WTC11 (cell line): Measurements from ENCODE around the gene APPBP2. TPM values are rescaled to one million over a fixed set of nuclear protein-coding genes. Genes with fewer than 3 reads are reported as not detected.

Source experiments
- ATAC-seq: fragments of 200-7000 bp; cut with Tn5 transposase; 2 replicates; pipeline ENCODE4 v1.10.0; 2021; ENCODE audit warnings: mild to moderate bottlenecking, moderate library complexity
- CTCF ChIA-PET: fragments of 300-600 bp; sonication (Branson Sonifier 250); formaldehyde crosslinking; loops from one replicate; lab custom pipeline; 2021; ENCODE audit warnings: antibody characterized with exemption; lab: Charles Lee
- POLR2A ChIA-PET: fragments of 350-600 bp; sonication (Branson Sonifier 250); formaldehyde crosslinking; loops from one replicate; lab custom pipeline; 2021; ENCODE audit warnings: antibody characterized with exemption; lab: Charles Lee
- DNase-seq: peaks from one replicate; pipeline ENCODE4 v3.0.0; 2021; ENCODE audit warnings: low spot score
- H3K27ac Mint-ChIP-seq: 2 replicates; pipeline ENCODE4 v1.8.0; 2021; ENCODE audit warnings: mixed read lengths
- H3K27me3 Mint-ChIP-seq: 2 replicates; pipeline ENCODE4 v1.8.0; 2021; ENCODE audit warnings: low read depth, mild to moderate bottlenecking, moderate library complexity, mixed read lengths
- H3K36me3 Mint-ChIP-seq: 2 replicates; pipeline ENCODE4 v1.8.0; 2021; ENCODE audit warnings: mixed read lengths
- H3K4me1 Mint-ChIP-seq: 2 replicates; pipeline ENCODE4 v1.8.0; 2022; ENCODE audit warnings: mixed read lengths
- H3K4me3 Mint-ChIP-seq: 2 replicates; pipeline ENCODE4 v1.8.0; 2021; ENCODE audit warnings: mild to moderate bottlenecking, moderate library complexity, mixed read lengths
- H3K9me3 Mint-ChIP-seq: 2 replicates; pipeline ENCODE4 v1.8.0; 2021; ENCODE audit warnings: mixed read lengths
- AFF4 ChIP-seq: sonication (generic); formaldehyde crosslinking; IDR thresholded peaks from 2 replicates; pipeline ENCODE4 v1.8.1; 2023; ENCODE audit warnings: mild to moderate bottlenecking, missing genetic modification reagents, borderline replicate concordance
- ARID4B ChIP-seq: sonication (generic); formaldehyde crosslinking; IDR thresholded peaks from 2 replicates; pipeline ENCODE4 v1.8.0; 2023; ENCODE audit warnings: missing genetic modification reagents, mild to moderate bottlenecking, borderline replicate concordance
- CBFB ChIP-seq: sonication (generic); formaldehyde crosslinking; IDR thresholded peaks from 2 replicates; pipeline ENCODE4 v1.8.1; 2022; ENCODE audit warnings: mild to moderate bottlenecking, low read depth, missing genetic modification reagents
- CTCF ChIP-seq: fragments of 200-600 bp; IDR thresholded peaks from 2 replicates; pipeline ENCODE4 v1.8.0; 2022; ENCODE audit warnings: antibody characterized with exemption
- ELF4 ChIP-seq: sonication (generic); formaldehyde crosslinking; IDR thresholded peaks from 2 replicates; pipeline ENCODE4 v1.8.1; 2022; ENCODE audit warnings: low read depth, mild to moderate bottlenecking, moderate library complexity, missing genetic modification reagents
- EMX1 ChIP-seq: fragments of 250-450 bp; sonication (Bioruptor Pico); IDR thresholded peaks from 2 replicates; pipeline ENCODE4 v1.8.0; 2021; ENCODE audit warnings: mild to moderate bottlenecking
- GTF2I ChIP-seq: fragments of 250-450 bp; sonication (Bioruptor Pico); conservative IDR thresholded peaks from 2 replicates; pipeline ENCODE4 v1.4.0; 2021; ENCODE audit warnings: mild to moderate bottlenecking
- NR3C1 ChIP-seq: sonication (generic); formaldehyde crosslinking; conservative IDR thresholded peaks from 2 replicates; pipeline ENCODE4 v1.8.1; 2023; ENCODE audit warnings: low read depth, mild to moderate bottlenecking, missing genetic modification reagents
- OVOL2 ChIP-seq: fragments of 250-450 bp; sonication (Bioruptor Pico); IDR thresholded peaks from 2 replicates; pipeline ENCODE4 v1.9.0; 2021; ENCODE audit warnings: mild to moderate bottlenecking, borderline replicate concordance
- ZMAT4 ChIP-seq: fragments of 250-450 bp; sonication (Bioruptor Pico); IDR thresholded peaks from 2 replicates; pipeline ENCODE4 v1.9.0; 2021; ENCODE audit warnings: mild to moderate bottlenecking
- ZNF416 ChIP-seq: fragments of 250-450 bp; sonication (Bioruptor Pico); IDR thresholded peaks from 2 replicates; pipeline ENCODE4 v1.9.0; 2021; ENCODE audit warnings: mild to moderate bottlenecking, inconsistent platforms
- ZSCAN18 ChIP-seq: fragments of 250-450 bp; sonication (Bioruptor Pico); IDR thresholded peaks from 2 replicates; pipeline ENCODE4 v2.1.2; 2022; ENCODE audit warnings: mild to moderate bottlenecking, moderate library complexity
- total RNA-seq: library from RNA; stranded (reverse); gene quantifications from 3 replicates; pipeline ENCODE4 v1.2.3, GENCODE V29; 2021
- TF ChIP-seq, protein P1 (sequence below): sonication (generic); formaldehyde crosslinking; IDR thresholded peaks from 2 replicates; pipeline ENCODE4 v1.8.0; 2022; ENCODE audit warnings: mild to moderate bottlenecking, missing genetic modification reagents
- TF ChIP-seq, protein P2 (sequence below): fragments of 250-450 bp; sonication (Bioruptor Pico); IDR thresholded peaks from 2 replicates; pipeline ENCODE4 v1.9.0; 2021; ENCODE audit warnings: mild to moderate bottlenecking, borderline replicate concordance

APPBP2 gene
- total RNA-seq, 1 experiment from 2014 or later, result 15.3 TPM

DNA sequence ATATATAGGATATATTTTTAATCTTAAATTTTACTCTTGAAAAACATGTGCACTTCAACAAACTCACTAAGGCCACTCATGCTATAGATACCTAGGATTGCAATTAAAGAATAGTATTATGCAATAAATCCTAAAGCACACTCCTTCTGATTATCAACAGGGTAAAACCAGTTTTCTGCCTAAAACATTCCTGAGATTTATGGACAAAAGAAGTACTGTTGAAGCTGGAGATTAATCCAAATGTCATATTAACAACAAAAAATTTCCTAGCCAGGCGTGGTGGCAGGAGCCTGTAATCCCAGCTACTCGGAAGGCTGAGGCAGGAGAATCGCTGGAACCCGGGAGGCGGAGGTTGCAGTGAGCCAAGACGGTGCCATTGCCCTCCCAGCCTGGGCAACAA lies 82.3 kb downstream of the APPBP2 start:
- Mint-ChIP-seq H3K4me3 (no peak overlapping the region), H3K27ac (no peak overlapping the region), H3K36me3 (peaks cover 15% of the 10 kb centered on the region), H3K9me3 (peaks cover 8% of the 10 kb centered on the region; the same call in 1 of the 2 replicates), H3K27me3 (no peaks in the 10 kb centered on the region), H3K4me1 (peaks cover 5% of the 10 kb centered on the region)
- TF ChIP-seq ZNF416 (CRISPR knock-in tag), result no peak
- no peak for TF ChIP-seq CTCF
- TF ChIP-seq ARID4B (CRISPR knock-in tag), result no peak
- no peak for TF ChIP-seq OVOL2 (CRISPR knock-in tag)
- no peak for TF ChIP-seq ZSCAN18 (CRISPR knock-in tag)
- ChIA-PET POLR2A (interaction anchor here (0.7 kb wide), 1 partner anchor 290 kb away, joined by 4 read pairs; no protein-coding TSS in a partner anchor), CTCF (no interaction called here)
- no peak for ATAC-seq
- DNase-seq, result no peak

DNA sequence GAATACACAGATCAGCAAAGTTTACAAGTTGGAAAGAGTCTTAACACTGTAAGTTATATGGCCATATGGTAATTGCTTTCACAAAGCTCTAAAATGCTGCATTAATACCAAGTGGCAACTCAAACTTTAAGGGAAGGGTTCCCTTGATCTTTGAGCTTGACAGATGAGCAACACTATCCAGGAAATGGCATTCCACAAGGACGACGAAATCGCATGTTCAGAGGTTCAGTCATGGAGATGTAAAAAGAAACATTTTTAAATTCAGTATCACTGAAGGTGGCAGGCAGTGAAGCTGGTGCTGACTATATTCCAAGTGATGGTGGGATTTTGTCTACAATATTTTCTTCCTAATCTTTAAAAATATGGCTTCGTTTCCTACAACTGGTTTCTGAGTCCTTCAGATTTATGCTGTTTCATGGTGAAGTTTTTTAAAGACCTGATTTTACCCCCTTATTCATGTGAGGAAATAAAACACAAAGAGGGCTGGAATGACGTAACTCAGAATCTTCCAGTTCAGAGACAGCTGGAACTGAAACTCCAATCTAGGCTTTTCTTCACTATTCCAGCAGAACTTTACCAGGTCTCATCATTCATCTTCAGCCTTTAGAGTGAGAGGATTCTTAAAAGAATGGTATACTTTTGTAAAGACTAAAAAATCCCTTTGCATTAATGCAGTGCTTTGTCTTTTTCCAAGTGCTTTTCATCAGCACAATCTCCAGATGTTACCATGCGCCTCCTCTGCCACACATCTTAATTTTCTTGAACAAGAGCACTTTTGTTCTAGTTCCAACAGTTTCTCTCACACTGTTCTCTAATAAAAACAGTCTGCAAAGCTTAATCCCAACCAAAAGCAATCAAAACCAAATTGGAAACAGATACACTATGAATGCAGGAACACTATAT lies 83.5 kb downstream of the APPBP2 start:
- ATAC-seq (no peak), DNase-seq (no peak)
- TF ChIP-seq AFF4 (CRISPR knock-in tag) (no peak), CBFB (CRISPR knock-in tag) (no peak), GTF2I (CRISPR knock-in tag) (no peak), EMX1 (CRISPR knock-in tag) (no peak), NR3C1 (CRISPR knock-in tag) (no peak), ELF4 (CRISPR knock-in tag) (no peak), ZMAT4 (CRISPR knock-in tag) (no peak)
- TF ChIP-seq, protein P1, sequence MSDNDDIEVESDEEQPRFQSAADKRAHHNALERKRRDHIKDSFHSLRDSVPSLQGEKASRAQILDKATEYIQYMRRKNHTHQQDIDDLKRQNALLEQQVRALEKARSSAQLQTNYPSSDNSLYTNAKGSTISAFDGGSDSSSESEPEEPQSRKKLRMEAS, result no peak
- TF ChIP-seq, protein P2, sequence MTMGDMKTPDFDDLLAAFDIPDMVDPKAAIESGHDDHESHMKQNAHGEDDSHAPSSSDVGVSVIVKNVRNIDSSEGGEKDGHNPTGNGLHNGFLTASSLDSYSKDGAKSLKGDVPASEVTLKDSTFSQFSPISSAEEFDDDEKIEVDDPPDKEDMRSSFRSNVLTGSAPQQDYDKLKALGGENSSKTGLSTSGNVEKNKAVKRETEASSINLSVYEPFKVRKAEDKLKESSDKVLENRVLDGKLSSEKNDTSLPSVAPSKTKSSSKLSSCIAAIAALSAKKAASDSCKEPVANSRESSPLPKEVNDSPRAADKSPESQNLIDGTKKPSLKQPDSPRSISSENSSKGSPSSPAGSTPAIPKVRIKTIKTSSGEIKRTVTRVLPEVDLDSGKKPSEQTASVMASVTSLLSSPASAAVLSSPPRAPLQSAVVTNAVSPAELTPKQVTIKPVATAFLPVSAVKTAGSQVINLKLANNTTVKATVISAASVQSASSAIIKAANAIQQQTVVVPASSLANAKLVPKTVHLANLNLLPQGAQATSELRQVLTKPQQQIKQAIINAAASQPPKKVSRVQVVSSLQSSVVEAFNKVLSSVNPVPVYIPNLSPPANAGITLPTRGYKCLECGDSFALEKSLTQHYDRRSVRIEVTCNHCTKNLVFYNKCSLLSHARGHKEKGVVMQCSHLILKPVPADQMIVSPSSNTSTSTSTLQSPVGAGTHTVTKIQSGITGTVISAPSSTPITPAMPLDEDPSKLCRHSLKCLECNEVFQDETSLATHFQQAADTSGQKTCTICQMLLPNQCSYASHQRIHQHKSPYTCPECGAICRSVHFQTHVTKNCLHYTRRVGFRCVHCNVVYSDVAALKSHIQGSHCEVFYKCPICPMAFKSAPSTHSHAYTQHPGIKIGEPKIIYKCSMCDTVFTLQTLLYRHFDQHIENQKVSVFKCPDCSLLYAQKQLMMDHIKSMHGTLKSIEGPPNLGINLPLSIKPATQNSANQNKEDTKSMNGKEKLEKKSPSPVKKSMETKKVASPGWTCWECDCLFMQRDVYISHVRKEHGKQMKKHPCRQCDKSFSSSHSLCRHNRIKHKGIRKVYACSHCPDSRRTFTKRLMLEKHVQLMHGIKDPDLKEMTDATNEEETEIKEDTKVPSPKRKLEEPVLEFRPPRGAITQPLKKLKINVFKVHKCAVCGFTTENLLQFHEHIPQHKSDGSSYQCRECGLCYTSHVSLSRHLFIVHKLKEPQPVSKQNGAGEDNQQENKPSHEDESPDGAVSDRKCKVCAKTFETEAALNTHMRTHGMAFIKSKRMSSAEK, result no peak
- Mint-ChIP-seq H3K4me1 (peaks cover 5% of the 10 kb centered on the region), H3K27ac (no peak overlapping the region), H3K27me3 (no peaks in the 10 kb centered on the region), H3K9me3 (peaks cover 8% of the 10 kb centered on the region; the same call in 1 of the 2 replicates), H3K36me3 (peaks cover 7% of the 10 kb centered on the region; the same call in 1 of the 2 replicates), H3K4me3 (no peak overlapping the region)
- ChIA-PET CTCF (no interaction called here), POLR2A (no interaction called here)
